GM18526 (cell line): ENCODE results near the gene NCK1.

Source experiments
- POLR2A ChIP-seq: IDR thresholded peaks from 3 replicates; pipeline ENCODE4 v1.6.1; 2011; ENCODE audit not compliant: insufficient read length; ENCODE audit errors: extremely low read depth

NCK1 gene

GRCh38 chr3:136989781-136990524, 127.9 kb downstream of the NCK1 start:
- TF ChIP-seq POLR2A: no peak

DNA sequence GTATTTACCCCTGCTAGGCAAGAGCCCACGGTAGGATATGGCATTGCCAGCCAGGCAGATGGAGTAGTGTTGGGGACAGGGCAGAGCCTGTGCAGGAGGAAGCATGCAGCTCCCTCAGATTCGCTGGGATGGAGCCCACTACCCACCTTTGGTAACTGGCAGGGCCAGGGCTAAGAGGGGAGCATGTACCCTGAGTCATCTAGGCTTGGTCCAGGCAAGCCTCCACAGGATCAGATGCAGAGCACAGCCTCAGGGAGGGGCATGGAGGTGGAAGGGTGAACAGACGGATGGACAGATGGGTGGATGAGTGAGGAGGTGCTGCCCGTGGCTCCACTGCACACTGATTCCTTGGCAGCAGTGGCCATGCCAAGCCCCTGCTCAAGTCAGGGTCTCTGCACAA, 128.8 kb downstream of the NCK1 start:
- no peak for TF ChIP-seq POLR2A

DNA sequence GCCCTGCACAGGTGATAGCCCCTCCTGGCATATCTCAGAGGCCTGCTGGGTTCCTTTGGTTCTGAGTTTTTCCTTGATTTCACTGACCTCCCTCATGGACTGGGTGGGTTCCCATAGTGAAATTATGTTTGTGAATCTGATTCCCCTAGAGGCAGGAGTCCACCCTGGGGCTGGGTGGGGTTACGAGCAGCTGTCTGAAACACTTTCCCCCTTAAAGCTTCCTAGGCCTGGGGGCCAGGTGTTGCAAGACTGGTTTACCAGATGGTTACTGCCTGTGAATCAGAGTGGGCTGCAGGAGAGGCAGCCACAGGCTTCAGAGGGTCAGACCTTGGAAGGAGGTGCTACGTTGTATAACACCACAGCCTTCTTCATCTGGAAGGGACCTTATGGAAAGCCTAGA, 130.1 kb downstream of the NCK1 start:
- TF ChIP-seq POLR2A: no peak

- TF ChIP-seq POLR2A: no peak
These were observed 132.9 kb downstream of the NCK1 start for GRCh38 chr3:136994772-136995516.

DNA sequence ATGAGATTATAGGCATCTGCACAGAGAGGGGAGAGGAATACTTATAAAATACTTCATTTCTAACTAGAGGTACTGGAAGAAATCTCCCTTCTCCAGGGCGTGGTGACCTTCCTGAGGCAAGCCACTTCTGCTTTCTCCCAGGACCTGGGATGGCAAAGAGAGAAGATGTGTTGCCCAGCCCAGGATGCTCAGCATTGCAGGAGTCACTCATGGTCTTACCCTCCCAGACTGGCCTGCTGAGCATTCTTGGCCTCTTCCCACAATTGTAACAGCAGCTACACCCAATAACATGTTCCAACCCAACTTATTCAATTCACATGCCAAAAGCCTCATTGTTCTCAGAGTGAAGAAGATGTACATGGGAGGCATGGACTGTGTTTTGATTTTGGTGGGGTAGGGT, 133.6 kb downstream of the NCK1 start:
- no peak for TF ChIP-seq POLR2A
